ENCODE results near the gene SCARB1.
A peak's percentile ranks its signal among the peaks of the same experiment; 100 is the strongest.

Gene SCARB1

GRCh38 chr12:124756760-124757159, 106.9 kb downstream of the SCARB1 start:
- peak; percentile 97 for DNase-seq

GRCh38 chr12:124756166-124756565, 107.5 kb downstream of the SCARB1 start:
- DNase-seq = peak; percentile 83

GRCh38 chr12:124755801-124756148, 107.9 kb downstream of the SCARB1 start:
- DNase-seq = no peak

- DNase-seq = peak; percentile 98
Measured at GRCh38 chr12:124754949-124755800, 108.5 kb downstream of the SCARB1 start.

DNA sequence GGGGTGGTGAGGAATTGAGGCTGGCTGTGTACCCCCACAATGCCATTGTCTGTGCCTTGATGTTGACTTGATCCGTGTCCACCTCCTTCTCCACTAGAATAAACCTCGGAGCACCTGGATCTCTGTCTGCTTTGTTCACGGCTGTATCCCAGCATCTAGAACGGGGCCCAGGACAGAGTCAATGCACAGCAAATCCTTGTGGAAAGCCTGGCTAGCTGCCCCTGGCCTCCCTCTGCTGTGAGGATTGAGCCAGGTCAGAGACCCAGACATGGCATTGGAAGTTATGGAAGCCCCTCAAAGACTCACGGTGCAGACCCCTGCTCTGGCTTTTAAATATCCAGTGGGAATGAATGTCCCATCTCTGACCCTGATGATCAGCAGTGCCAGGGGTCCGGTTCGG, 109.2 kb downstream of the SCARB1 start:
- DNase-seq = no peak

GRCh38 chr12:124753993-124754392, 109.7 kb downstream of the SCARB1 start:
- DNase-seq = no peak

DNA sequence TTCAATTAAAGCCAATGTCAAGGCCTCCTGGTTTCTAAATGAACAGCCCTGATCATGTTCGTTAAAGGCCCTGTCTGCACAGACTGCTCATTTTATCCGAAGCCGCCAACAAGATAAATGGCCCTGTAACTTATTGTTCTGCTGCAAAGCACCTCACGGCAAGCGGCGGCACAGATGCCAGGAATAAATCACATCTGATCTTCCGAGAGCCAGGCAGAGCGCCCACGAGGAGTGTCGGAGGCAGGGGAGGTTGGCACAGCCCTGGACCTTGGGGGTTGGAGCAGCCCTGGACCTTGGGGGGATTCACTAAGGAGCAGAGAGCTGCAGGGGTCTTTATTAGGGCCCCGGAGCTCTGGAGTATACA, 110.5 kb downstream of the SCARB1 start:
- no peak for DNase-seq

DNA sequence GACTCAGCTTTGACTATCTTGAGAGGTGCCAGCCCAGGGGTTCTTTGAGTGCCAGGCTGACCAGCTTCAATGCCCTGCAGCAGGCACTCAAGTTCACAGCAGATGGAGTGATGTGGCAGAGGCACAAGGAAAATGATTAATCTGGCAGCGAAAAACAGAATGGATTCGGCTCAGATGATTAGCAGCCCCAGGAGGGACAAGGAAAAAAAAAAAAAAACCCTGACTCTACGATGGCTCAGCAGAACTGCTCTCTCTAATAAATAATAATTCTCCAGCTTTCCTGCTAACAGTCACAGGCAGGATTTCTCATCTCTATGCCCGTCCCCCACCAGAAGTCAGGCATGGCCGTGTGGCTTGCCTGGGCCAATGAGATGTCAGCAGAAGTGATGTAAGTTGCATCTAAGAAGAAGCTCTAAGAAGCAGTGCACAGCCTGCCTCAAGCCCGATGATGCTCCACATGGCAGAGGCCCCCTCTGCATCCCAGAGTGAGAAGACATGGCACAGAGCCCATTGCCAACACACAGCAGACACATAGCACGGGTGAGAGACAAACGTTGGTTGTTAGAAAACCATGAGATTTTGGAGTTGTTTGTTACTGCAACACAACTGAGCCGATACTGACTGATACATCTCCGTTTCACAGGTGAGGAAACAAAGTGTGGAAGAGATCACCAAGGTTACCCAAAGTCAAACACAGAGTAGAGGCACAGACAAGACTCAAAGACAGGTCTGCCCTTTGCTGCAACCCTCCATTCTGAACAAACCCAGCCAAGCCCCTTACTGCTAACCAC, 111.0 kb downstream of the SCARB1 start:
- no peak for DNase-seq

DNA sequence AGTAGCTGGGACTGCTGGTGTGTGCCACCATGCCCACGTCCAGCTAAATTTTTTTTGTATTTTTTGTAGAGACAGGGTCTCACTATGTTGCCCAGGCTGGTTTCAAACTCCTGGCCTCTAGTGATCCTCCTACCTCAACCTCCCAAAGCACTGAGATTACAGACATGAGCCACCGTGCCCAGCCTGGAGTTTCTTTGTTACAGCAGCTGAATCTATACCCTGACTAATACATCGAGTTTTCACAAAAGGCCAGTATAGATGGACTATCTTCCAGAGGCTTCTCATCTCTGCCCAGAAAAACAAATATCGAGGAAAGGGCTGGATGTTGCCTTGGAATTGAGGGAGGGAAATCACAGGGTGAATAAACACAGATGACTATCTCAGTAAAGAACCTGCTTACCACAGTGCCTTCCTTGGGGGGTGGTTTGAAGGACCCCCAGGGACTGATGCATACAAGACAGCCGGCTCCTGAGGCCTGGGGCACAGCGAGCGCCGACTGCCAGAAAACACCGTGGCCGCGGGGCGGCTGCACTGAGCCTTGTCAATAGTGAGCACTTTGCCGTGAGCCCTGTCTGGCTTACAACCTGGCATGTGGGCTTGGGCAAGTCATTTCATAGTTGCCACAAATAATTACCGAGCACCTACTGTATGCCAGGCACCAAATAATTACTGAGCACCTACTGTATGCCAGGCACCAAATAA, 111.9 kb downstream of the SCARB1 start:
- DNase-seq = no peak

GRCh38 chr12:124750787-124751471, 112.7 kb downstream of the SCARB1 start:
- DNase-seq = no peak

DNA sequence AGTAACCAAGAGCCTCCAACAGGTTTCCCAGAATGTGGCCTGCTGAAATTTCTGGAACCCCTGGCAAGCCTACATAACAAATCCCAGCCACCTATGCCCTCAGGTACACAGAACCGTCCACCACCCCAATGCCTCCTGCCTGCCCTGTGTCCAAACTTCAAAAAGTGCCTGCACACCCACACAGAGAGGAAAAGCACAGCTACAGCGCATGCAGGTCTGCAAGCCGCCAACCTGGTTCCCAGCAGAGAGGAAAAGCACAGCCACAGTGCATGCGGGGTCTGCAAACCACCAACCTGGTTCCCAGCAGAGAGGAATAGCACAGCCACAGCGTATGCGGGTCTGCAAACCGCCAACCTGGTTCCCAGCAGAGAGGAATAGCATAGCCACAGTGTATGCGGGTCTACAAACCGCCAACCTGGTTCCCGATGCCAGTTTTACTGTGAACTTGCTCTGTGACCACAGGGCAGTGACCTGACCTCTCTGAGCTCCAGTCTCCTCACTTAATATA, 113.5 kb downstream of the SCARB1 start:
- no peak for DNase-seq

GRCh38 chr12:124749725-124750124, 113.9 kb downstream of the SCARB1 start:
- DNase-seq = no peak

GRCh38 chr12:124747426-124748161, 116.1 kb downstream of the SCARB1 start:
- DNase-seq = peak; percentile 74

- DNase-seq = no peak
Measured at GRCh38 chr12:124746649-124747425, 116.8 kb downstream of the SCARB1 start.

DNA sequence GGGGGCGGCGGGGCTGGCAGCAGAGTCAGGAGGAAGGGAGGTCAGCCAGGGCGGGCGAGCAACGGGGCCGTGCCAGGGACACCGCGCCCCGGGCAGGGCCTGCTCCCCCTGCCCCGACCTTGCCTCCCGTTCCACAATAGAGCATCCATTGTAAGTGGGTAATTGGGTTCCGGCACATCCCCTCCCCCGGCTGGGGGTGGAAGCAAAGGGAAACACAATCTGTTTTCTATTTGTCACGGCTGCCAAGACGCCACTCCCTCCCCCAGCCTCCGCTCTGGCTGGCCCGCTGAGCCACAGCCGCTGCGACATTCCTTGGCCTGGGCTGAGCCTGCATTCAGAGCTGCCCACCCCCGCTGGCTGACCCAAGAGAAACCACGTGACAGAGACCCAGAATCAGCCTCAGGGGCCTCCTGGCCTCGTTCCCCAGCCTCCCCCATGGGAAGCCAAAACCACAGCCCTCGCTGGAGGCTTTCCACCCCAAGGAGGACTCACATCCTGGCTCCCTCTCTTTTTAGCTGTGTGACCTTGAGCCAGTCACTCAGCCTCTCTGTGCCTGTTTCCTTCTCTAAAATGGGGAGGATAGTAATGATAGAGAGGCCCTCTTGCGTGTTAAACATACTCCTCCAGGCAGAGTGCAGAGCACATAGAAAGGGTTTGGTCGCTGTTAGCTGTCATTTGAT, 117.6 kb downstream of the SCARB1 start:
- peak; percentile 46 for DNase-seq

- no peak for DNase-seq
Measured at GRCh38 chr12:124745465-124745890, 118.2 kb downstream of the SCARB1 start.

DNA sequence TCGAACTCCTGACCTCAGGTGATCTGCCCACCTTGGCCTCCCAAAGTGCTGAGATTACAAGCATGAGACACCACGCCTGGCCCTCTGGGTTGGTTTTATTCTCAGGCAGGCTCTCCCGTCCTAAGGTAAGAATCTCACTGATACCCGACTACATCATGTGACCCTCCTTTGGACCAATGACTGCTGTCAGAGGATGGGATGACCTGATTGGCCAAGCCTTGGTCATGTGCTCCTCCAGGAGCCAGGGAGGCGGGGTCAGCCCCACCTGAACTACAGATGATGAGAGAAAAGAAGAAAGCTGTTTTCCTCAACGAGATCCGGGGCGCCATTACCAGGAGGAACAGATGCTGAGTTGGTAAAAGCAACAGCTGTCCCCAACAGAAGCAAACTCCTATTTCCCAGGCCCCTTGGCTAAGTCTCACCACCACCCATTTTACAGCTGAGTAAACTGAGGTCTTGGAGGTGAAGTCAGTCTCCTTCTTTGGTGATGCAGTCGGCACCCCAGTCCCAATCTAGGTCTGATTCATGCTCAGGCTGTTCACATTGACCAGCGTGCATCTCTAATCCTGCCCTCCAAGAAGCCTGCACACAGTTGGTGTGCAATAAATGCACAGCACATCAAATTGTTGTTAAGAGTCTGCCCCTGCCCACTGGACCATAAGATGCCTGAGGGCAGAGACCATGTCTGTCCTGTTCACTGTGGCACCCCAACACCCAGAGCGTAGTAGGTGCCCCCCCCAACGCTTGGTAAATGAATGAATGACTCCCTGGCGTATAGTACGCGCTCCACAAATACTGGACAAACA, 118.8 kb downstream of the SCARB1 start:
- no peak for DNase-seq

DNA sequence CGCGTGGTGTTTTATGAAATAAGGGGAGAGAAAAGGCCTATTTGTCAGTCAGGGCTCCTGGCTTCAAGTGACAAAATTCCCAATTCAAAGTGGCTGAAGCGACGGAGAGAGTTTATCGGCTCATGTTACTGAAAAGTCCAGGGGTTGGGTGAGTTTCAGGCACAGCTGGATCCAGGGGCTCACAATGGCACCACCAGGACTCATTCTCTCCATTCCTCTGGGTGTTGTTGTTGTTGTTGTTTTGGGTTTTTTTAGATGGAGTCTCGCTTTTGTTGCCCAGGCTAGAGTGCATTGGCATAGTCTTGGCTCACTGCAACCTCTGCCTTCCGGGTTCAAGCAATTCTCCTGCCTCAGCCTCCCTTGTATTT, 119.4 kb downstream of the SCARB1 start:
- no peak for DNase-seq

- DNase-seq = no peak
Measured at GRCh38 chr12:124743479-124744272, 120.0 kb downstream of the SCARB1 start.
